Heart left ventricle (tissue), 16 donors: ENCODE results near the gene TMEM182. TPM values are rescaled to one million over a fixed set of nuclear protein-coding genes. Genes with fewer than 3 reads are reported as not detected.
A peak's percentile ranks its signal among the peaks of the same experiment; 100 is the strongest.

Experiments
- ATAC-seq, 4 donors: fragments of 200-7000 bp; cut with Tn5 transposase; one replicate each; pipeline ENCODE4 v1.9.1; 2020 to 2022; ENCODE audit warnings: moderate library complexity in 4 of 4, mild to moderate bottlenecking in 3 of 4, moderate number of reproducible peaks in 1 of 4
- DNase-seq, 5 donors: peaks; one replicate each; pipeline ENCODE4 v3.0.0-alpha.2; 2020
- H3K27ac ChIP-seq, 12 donors: fragments of 200-600 bp; sonication (generic) in 4 of 12; one replicate each; pipeline versions ENCODE4 v1.5.0 to v1.8.0; 2016 to 2022; ENCODE audit warnings: mild to moderate bottlenecking in 2 of 12
- H3K27me3 ChIP-seq, 9 donors: fragments of 200-600 bp; sonication (generic) in 2 of 9; one replicate each; pipeline versions ENCODE4 v1.5.1 to v1.8.0; 2016 to 2022; ENCODE audit warnings: mild to moderate bottlenecking in 3 of 9
- H3K36me3 ChIP-seq, 9 donors: fragments of 200-600 bp; sonication (generic) in 2 of 9; one replicate each; pipeline versions ENCODE4 v1.5.0 to v1.8.0; 2018 to 2022; ENCODE audit warnings: mild to moderate bottlenecking in 2 of 9
- H3K4me1 ChIP-seq, 12 donors: fragments of 200-600 bp; sonication (generic) in 4 of 12; one replicate each; pipeline versions ENCODE4 v1.5.0 to v1.8.0; 2016 to 2022; ENCODE audit warnings: mild to moderate bottlenecking in 3 of 12
- H3K4me3 ChIP-seq, 12 donors: fragments of 200-600 bp; sonication (generic) in 4 of 12; one replicate each; pipeline versions ENCODE4 v1.5.0 to v1.8.0; 2017 to 2022; ENCODE audit warnings: mild to moderate bottlenecking in 9 of 12, moderate library complexity in 4 of 12
- H3K9me3 ChIP-seq, 12 donors: fragments of 200-600 bp; sonication (generic) in 4 of 12; one replicate each; pipeline versions ENCODE4 v1.5.0 to v1.8.0; 2016 to 2022; ENCODE audit warnings: mild to moderate bottlenecking in 1 of 12
- CTCF ChIP-seq, 12 donors: fragments of 200-600 bp; sonication (generic) in 4 of 12; IDR thresholded peaks; one replicate each; pipeline versions ENCODE4 v1.5.0 to v1.8.0; 2018 to 2022; ENCODE audit warnings: antibody characterized with exemption in 12 of 12, mild to moderate bottlenecking in 5 of 12
- POLR2A ChIP-seq, 2 donors: fragments of 450-650 bp; IDR thresholded peaks; one replicate each; pipeline ENCODE4 v1.6.1; 2017; ENCODE audit warnings: antibody characterized with exemption in 2 of 2, mild to moderate bottlenecking in 2 of 2, moderate library complexity in 2 of 2
- WGBS, 4 donors: extraction: QIAGEN DNeasy Blood & Tissue Kit in 2 of 4; methylation state at CpG; one replicate each; pipeline versions ENCODE4 v1.1.5 to v1.1.7; 2013 to 2018; 5-methylcytosine and 5-hydroxymethylcytosine counted together
- intact Hi-C, 10 donors: fragments of 100-400 bp; cut with DNase I; formaldehyde crosslinking; loops; one replicate each; pipeline versions ENCODE4 v1.11.1 to v1.14.2; 2022
- polyA plus RNA-seq, 2 donors: library from polyadenylated mRNA; stranded (reverse); fragments of 200-250 nt; gene quantifications; one replicate each; pipeline ENCODE4 v1.2.3, GENCODE V29; 2013
- total RNA-seq, 9 donors: library from RNA; depleted of rRNA in 2 of 9; stranded (reverse); fragments of >200 nt in 2 of 9; fragmentation: NEBNext Ultra II Directional in 3 of 9; extraction: Animal tissue kit (Norgen Biotek cat#: 25700) in 3 of 9; gene quantifications; one replicate each; pipeline versions ENCODE4 v1.1.0 to v1.2.4, GENCODE V29; 2016 to 2023
- donor health status: ischemic (EF 13 %, LVEDD 7.1; RV severe dilation, severe dysfunction).
- donor health status: healthy with polysubstance abuse.
- donor health status: DM: no; HTN: yes; CAD: no.
- donor health status: DM: no; HTN: no; CAD: no.
- donor health status: ischemic (EF 25% LVEDD 6.9; RV normal size, moderate dysfunction).
- donor health status: ischemic (EF 25% LVEDD 5.7; RV mildly dilated, moderate dysfunction).
- donor health status: healthy.
- donor health status: DM: yes; HTN: yes; CAD: no.
- donor health status: ischemic (EF 35%, LVEDD 5.7; RV mildly dilated, moderate dysfunction).
- donor health status: nonischemic (EF 11% LVEDD 7.7; RV severe dilation, severe dysfunction).
- donor health status: DM: yes; HTN: yes; CAD: no.
- donor health status: PGD.
- donor health status: ischemic (EF 29% LVEDD 5.4; RV normal size, mild dysfunction).
- donor health status: nonischemic (EF 23%, LVEDD 6.1; RV moderate dilation, normal function).

The TMEM182 gene
- total and polyA plus RNA-seq, 11 donors = 7.5 to 179 (median 144) TPM

- Histone ChIP-seq H3K9me3 (peaks cover 0 to 15% (median 4%) of the 10 kb centered on the region in 12 donors), H3K27me3 (no peaks in the 10 kb centered on the region), H3K27ac (peak overlapping the region in 9 of 12 donors; percentile 28 to 68 (median 60)), H3K36me3 (peaks cover 0 to 25% (median 4%) of the 10 kb centered on the region in 9 donors), H3K4me1 (peaks cover 0 to 41% (median 10%) of the 10 kb centered on the region in 12 donors), H3K4me3 (no peak overlapping the region)
- intact Hi-C loops = no loop called here
- TF ChIP-seq CTCF (IDR thresholded peaks at IDR 0.05) (no peak), POLR2A (IDR thresholded peaks at IDR 0.05) (no peak)
- no peak for DNase-seq
- peak in 1 of 4 donors; percentile 35 for ATAC-seq
- WGBS, 4 donors = 56 to 80% (median 75%) methylated on average over 4 of the region's 4 CpGs
Measured at GRCh38 chr2:102795641-102796040, 33.8 kb downstream of the TMEM182 start.

- Histone ChIP-seq H3K4me3 (no peak overlapping the region), H3K4me1 (peaks cover 0 to 38% (median 10%) of the 10 kb centered on the region in 12 donors), H3K27me3 (no peaks in the 10 kb centered on the region), H3K9me3 (peaks cover 0 to 21% (median 9%) of the 10 kb centered on the region in 12 donors), H3K27ac (peak overlapping the region in 10 of 12 donors; percentile 16 to 68 (median 60)), H3K36me3 (peaks cover 0 to 25% (median 4%) of the 10 kb centered on the region in 9 donors)
- no peak for TF ChIP-seq POLR2A (IDR thresholded peaks at IDR 0.05)
- TF ChIP-seq CTCF (IDR thresholded peaks at IDR 0.05) = peak in 1 of 12 donors; percentile 18
- DNase-seq (peak in 4 of 5 donors; percentile 39 to 67 (median 51)), ATAC-seq (peak; percentile 60 to 71 (median 66))
- intact Hi-C loops = no loop called here
- WGBS, 4 donors = 52 to 63% (median 59%) methylated on average over 2 of the region's 2 CpGs
Measured at GRCh38 chr2:102796337-102796736, 34.5 kb downstream of the TMEM182 start.

DNA sequence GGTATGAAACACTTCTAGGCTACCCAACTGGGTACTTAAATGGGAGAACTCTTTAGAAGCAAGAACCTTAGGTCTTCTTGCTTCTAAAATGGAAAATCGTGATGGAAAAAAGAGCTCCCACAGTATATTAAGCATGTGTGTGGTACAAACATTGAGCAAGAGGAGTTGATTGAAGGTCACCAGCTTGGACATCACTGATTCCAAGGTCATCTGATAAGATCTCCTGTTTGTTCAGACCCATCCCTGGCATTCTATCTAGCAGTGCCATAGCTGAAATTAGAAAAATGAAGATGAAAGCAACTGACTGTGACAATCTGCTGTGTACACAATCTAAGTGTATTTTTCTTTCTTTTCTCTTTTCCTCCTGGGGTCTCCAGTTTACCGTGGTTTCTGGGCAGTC, 35.7 kb downstream of the TMEM182 start:
- no peak for DNase-seq
- WGBS, 4 donors = 86 to 94% (median 87%) methylated on average over 2 of the region's 2 CpGs
- H3K36me3 ChIP-seq = peaks cover 0 to 25% (median 4%) of the 10 kb centered on the region in 9 donors
- intact Hi-C loops = no loop called here
- peak overlapping the region in 7 of 12 donors; percentile 28 to 68 (median 61) for H3K27ac ChIP-seq
- no peak overlapping the region for H3K4me3 ChIP-seq
- TF ChIP-seq POLR2A (IDR thresholded peaks at IDR 0.05) (no peak), CTCF (IDR thresholded peaks at IDR 0.05) (no peak)
- peaks cover 0 to 41% (median 8%) of the 10 kb centered on the region in 12 donors for H3K4me1 ChIP-seq
- ATAC-seq = no peak
- peaks cover 0 to 33% (median 16%) of the 10 kb centered on the region in 12 donors for H3K9me3 ChIP-seq
- no peaks in the 10 kb centered on the region for H3K27me3 ChIP-seq

- Histone ChIP-seq H3K27me3 (no peaks in the 10 kb centered on the region), H3K27ac (no peak overlapping the region), H3K4me1 (peaks cover 0 to 42% (median 12%) of the 10 kb centered on the region in 12 donors), H3K4me3 (no peak overlapping the region), H3K36me3 (peaks cover 0 to 25% (median 4%) of the 10 kb centered on the region in 9 donors), H3K9me3 (peaks cover 0 to 34% (median 16%) of the 10 kb centered on the region in 12 donors)
- ATAC-seq = no peak
- intact Hi-C loops = no loop called here
- TF ChIP-seq CTCF (IDR thresholded peaks at IDR 0.05) = no peak
- TF ChIP-seq POLR2A (IDR thresholded peaks at IDR 0.05) = no peak
- WGBS, 4 donors = 90 to 99% (median 96%) methylated on average over 2 of the region's 2 CpGs
- DNase-seq = no peak
Measured at GRCh38 chr2:102798181-102798580, 36.4 kb downstream of the TMEM182 start.
